AG04450 (cell line): ENCODE results near the gene HMGA1. TPM values are rescaled to one million over a fixed set of nuclear protein-coding genes. Genes with fewer than 3 reads are reported as not detected.
A peak's percentile ranks its signal among the peaks of the same experiment; 100 is the strongest.

Experiments
- CTCF ChIA-PET: fragments of 300-600, 350-600 bp; formaldehyde crosslinking; extraction: SDS; loops from one replicate; lab custom pipeline; 2022; ENCODE audit warnings: antibody characterized with exemption, inconsistent platforms; lab: Charles Lee
- POLR2A ChIA-PET: fragments of 350-600 bp; formaldehyde crosslinking; extraction: SDS; loops from one replicate; lab custom pipeline; 2021; ENCODE audit warnings: antibody characterized with exemption, inconsistent platforms; lab: Yijun Ruan, JAX
- DNase-seq: peaks from one replicate; pipeline ENCODE4 v3.0.0-alpha.2; 2011; ENCODE audit warnings: low read depth, low spot score
- H3K27ac ChIP-seq: one replicate; pipeline ENCODE4 v1.5.1; 2012; ENCODE audit warnings: low read depth, low read length, control low read depth
- H3K27me3 ChIP-seq: one replicate; pipeline ENCODE4 v1.6.0; 2012; ENCODE audit warnings: low read length; ENCODE audit not compliant: control insufficient read depth, insufficient read depth
- H3K4me3 ChIP-seq: 2 replicates; pipeline ENCODE4 v1.5.1; 2011; ENCODE audit warnings: mild to moderate bottlenecking, low read depth, low read length, control low read depth
- H3K9me3 ChIP-seq: 2 replicates; pipeline ENCODE4 v1.5.1; 2012; ENCODE audit warnings: low read length; ENCODE audit not compliant: control insufficient read depth, insufficient read depth
- polyA plus RNA-seq: library from polyadenylated mRNA; depleted of rRNA; stranded (reverse); fragments of >200 nt; gene quantifications from 2 replicates; pipeline ENCODE4 v1.2.3, GENCODE V29; 2011
- TF ChIP-seq, protein P1 (sequence below): IDR thresholded peaks from 2 replicates; pipeline ENCODE4 v1.5.1; 2011; ENCODE audit warnings: low read depth, low read length, control low read depth, inconsistent platforms

HMGA1 gene
- polyA plus RNA-seq, 1 experiment, result 142 TPM

DNA sequence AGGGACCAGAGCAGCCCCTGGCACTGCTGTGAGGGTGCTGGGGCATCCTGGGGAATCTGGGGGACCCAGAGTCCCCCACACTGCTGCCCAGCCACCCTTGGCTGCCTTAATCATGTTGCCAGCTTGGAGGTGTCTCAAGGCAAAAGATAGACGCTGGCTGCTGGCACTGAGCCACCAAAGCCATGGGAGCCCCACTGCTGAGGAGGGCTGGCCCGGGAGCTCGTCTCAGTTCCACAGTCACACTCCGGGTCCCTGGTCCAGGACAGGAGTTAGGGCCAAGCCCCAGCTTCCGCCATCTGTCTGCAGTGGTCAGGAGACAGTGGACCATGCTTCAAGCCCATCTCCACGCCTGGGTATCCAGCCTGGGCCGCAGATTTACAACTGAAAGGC is 41.0 kb upstream of the HMGA1 start:
- Histone ChIP-seq H3K27ac (no peak overlapping the region), H3K27me3 (no peaks in the 10 kb centered on the region), H3K4me3 (no peak overlapping the region), H3K9me3 (no peaks in the 10 kb centered on the region)
- TF ChIP-seq, protein P1, sequence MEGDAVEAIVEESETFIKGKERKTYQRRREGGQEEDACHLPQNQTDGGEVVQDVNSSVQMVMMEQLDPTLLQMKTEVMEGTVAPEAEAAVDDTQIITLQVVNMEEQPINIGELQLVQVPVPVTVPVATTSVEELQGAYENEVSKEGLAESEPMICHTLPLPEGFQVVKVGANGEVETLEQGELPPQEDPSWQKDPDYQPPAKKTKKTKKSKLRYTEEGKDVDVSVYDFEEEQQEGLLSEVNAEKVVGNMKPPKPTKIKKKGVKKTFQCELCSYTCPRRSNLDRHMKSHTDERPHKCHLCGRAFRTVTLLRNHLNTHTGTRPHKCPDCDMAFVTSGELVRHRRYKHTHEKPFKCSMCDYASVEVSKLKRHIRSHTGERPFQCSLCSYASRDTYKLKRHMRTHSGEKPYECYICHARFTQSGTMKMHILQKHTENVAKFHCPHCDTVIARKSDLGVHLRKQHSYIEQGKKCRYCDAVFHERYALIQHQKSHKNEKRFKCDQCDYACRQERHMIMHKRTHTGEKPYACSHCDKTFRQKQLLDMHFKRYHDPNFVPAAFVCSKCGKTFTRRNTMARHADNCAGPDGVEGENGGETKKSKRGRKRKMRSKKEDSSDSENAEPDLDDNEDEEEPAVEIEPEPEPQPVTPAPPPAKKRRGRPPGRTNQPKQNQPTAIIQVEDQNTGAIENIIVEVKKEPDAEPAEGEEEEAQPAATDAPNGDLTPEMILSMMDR, result no peak
- ChIA-PET POLR2A (interaction anchor here (0.5 to 1.4 kb wide), 7 partner anchors 28 to 412 kb away, joined by 3 to 9 read pairs (median 3); partner anchors contain the start of genes HMGA1 and RPS10), CTCF (interaction anchor here (0.6 to 3.0 kb wide), 20 partner anchors 9 to 487 kb away, joined by 3 to 37 read pairs (median 4); partner anchors contain the start of gene SMIM29)
- no peak for DNase-seq

DNA sequence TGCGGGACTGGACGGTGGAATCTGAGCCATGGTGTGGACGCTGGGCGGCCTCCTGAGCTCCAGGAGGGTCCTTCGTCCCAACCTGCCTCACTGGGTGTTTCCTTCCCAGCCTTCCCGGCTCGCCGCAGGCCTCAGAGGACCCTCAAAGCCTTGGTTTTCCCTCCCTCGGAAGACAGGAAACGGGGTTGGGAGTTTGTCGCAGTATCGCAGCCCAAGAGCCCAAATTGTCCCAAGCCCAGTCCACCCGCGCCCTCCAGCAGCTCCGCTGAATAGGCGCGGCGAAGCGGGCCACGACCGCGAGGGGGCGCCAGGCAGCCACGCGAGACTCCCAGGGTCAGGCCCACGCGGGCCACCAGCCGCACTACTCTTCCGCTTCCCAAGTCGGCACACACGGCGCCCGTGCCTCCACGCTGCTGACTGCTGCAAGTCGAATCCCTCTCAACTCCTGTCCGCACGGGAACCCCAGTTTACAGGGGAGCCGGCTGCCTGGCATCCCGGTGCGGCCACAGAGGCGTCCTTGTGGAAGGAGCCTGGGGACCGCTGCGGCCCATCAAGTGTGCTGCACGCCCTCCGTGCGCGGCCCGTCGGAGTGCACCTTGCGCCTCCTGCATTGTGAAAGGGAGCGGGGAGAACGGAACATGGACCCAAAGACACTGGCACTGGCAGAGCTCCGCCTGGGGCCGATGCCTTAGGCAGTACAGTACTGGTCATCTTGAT is 40.4 kb upstream of the HMGA1 start:
- TF ChIP-seq, protein P1, result peak; percentile 89
- Histone ChIP-seq H3K27me3 (no peaks in the 10 kb centered on the region), H3K27ac (no peak overlapping the region), H3K4me3 (peak overlapping the region; percentile 54), H3K9me3 (no peaks in the 10 kb centered on the region)
- ChIA-PET CTCF (interaction anchor here (0.5 to 3.0 kb wide), 21 partner anchors 9 to 486 kb away, joined by 3 to 37 read pairs (median 4); partner anchors contain the start of gene SMIM29), POLR2A (interaction anchor here (0.5 to 1.4 kb wide), 7 partner anchors 27 to 412 kb away, joined by 3 to 9 read pairs (median 3); partner anchors contain the start of genes HMGA1 and RPS10)
- peak; percentile 11 for DNase-seq

DNA sequence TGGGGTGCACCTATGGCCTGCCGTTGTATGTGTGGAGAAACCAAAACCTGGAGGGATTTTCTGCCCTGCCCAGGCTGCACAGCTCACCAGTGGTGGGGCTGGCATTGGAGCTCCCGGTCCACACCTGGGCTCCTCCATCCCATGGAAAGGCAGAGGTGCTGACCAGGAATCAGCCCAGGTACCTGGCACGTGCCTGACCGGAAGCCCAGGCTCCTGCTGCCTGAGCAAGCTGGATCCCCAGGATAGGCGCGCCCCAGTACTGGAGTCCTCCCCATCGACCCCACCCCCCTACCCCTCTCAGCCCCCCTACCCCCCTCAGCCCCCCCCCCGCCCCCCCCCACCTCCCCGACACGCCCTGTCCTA is 39.9 kb upstream of the HMGA1 start:
- Histone ChIP-seq H3K9me3 (no peaks in the 10 kb centered on the region; the same call in 1 of the 2 replicates), H3K4me3 (no peak overlapping the region), H3K27me3 (no peaks in the 10 kb centered on the region), H3K27ac (no peak overlapping the region)
- CTCF ChIA-PET, result interaction anchor here (0.5 to 3.0 kb wide), 10 partner anchors 10 to 416 kb away, joined by 3 to 37 read pairs (median 4); partner anchors contain the start of gene SMIM29
- TF ChIP-seq, protein P1, result no peak
- POLR2A ChIA-PET, result interaction anchor here (1.0 to 1.4 kb wide), 4 partner anchors 27 to 411 kb away, joined by 3 read pairs; partner anchors contain the start of genes HMGA1 and RPS10
- DNase-seq, result no peak

DNA sequence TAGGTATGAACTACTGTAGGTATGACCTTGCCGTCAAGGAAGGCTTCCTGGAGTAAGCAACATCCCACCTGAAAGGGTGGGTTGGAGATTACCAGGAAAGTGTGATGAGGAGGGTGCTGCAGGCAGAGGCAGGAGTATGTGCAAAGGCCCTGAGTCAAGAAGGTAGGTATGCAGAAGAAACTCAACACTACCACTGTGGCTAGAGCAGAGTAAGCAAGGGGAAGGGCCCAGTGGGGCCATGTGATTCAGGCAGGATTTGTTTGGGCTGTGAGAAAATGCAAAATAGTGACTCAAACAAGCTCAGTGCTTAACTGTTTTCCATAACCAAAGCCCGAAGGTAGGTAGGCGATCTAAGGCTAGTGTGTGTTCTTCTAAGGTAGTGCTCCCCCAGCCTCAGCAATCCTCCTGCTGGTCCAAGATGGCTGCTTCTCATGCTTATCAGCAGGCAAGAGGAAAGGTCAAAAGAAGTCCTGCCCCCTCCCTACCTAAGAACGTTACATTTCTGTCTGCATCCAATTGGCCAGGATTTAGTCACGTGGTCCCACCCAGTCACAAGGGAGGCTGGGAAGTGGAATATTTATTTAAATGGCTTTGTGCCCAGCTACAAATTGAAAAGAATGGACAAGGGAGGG is 36.2 kb upstream of the HMGA1 start:
- Histone ChIP-seq H3K9me3 (peaks cover 12% of the 10 kb centered on the region), H3K27me3 (no peaks in the 10 kb centered on the region), H3K4me3 (no peak overlapping the region), H3K27ac (no peak overlapping the region)
- DNase-seq, result no peak
- POLR2A ChIA-PET, result interaction anchor here (0.6 kb wide), 1 partner anchor 11 kb away, joined by 3 read pairs; no protein-coding TSS in a partner anchor
- CTCF ChIA-PET, result interaction anchor here (1.1 to 1.7 kb wide), 3 partner anchors 49 to 409 kb away, joined by 3 to 7 read pairs (median 4); no protein-coding TSS in a partner anchor
- TF ChIP-seq, protein P1, result no peak
